NCI-H510A (cell line): ENCODE results near the gene LRMDA.

Source experiments
- DNase-seq: peaks from one replicate; lab custom pipeline; 2025; lab: John Stamatoyannopoulos, UW

LRMDA gene

GRCh38 chr10:75716506-75716905 lies 285.1 kb downstream of the LRMDA start:
- DNase-seq: no peak

- no peak for DNase-seq
These were observed 285.9 kb downstream of the LRMDA start for GRCh38 chr10:75717126-75717916.

GRCh38 chr10:75718991-75719390 lies 287.6 kb downstream of the LRMDA start:
- peak; percentile 53 for DNase-seq

- DNase-seq: no peak
These were observed 288.7 kb downstream of the LRMDA start for GRCh38 chr10:75720157-75720556.

- DNase-seq: no peak
These were observed 290.6 kb downstream of the LRMDA start for GRCh38 chr10:75722020-75722419.

GRCh38 chr10:75722609-75723008 lies 291.2 kb downstream of the LRMDA start:
- DNase-seq: no peak

- no peak for DNase-seq
These were observed 292.0 kb downstream of the LRMDA start for GRCh38 chr10:75723319-75723980.

- DNase-seq: no peak
These were observed 292.6 kb downstream of the LRMDA start for GRCh38 chr10:75724047-75724446.

- DNase-seq: no peak
These were observed 295.4 kb downstream of the LRMDA start for GRCh38 chr10:75726522-75727483.

GRCh38 chr10:75730847-75731246 lies 299.4 kb downstream of the LRMDA start:
- no peak for DNase-seq

- DNase-seq: no peak
These were observed 301.9 kb downstream of the LRMDA start for GRCh38 chr10:75733135-75733890.

- no peak for DNase-seq
These were observed 304.8 kb downstream of the LRMDA start for GRCh38 chr10:75736151-75736640.

- DNase-seq: no peak
These were observed 305.6 kb downstream of the LRMDA start for GRCh38 chr10:75736889-75737579.

GRCh38 chr10:75737580-75737949 lies 306.1 kb downstream of the LRMDA start:
- no peak for DNase-seq

- no peak for DNase-seq
These were observed 307.5 kb downstream of the LRMDA start for GRCh38 chr10:75738924-75739323.

GRCh38 chr10:75739414-75740143 lies 308.2 kb downstream of the LRMDA start:
- DNase-seq: no peak

GRCh38 chr10:75740541-75740940 lies 309.1 kb downstream of the LRMDA start:
- no peak for DNase-seq

GRCh38 chr10:75742355-75742754 lies 310.9 kb downstream of the LRMDA start:
- no peak for DNase-seq

- DNase-seq: no peak
These were observed 311.9 kb downstream of the LRMDA start for GRCh38 chr10:75743291-75743778.

- DNase-seq: no peak
These were observed 312.8 kb downstream of the LRMDA start for GRCh38 chr10:75744261-75744660.
